ACHN (cell line): Measurements from ENCODE around the gene ACACA.

Experiments used
- DNase-seq: peaks from one replicate; pipeline ENCODE4 v3.0.0-alpha.2; 2015
- in situ Hi-C: cut with HindIII; loops from 2 replicates; pipeline ENCODE4 v1.10.0; 2017; ENCODE audit warnings: low sequenced_read_pairs, low pct_ligation_motif_present, low pct_unique_long_range_greater_than_20kb

Gene ACACA

DNA sequence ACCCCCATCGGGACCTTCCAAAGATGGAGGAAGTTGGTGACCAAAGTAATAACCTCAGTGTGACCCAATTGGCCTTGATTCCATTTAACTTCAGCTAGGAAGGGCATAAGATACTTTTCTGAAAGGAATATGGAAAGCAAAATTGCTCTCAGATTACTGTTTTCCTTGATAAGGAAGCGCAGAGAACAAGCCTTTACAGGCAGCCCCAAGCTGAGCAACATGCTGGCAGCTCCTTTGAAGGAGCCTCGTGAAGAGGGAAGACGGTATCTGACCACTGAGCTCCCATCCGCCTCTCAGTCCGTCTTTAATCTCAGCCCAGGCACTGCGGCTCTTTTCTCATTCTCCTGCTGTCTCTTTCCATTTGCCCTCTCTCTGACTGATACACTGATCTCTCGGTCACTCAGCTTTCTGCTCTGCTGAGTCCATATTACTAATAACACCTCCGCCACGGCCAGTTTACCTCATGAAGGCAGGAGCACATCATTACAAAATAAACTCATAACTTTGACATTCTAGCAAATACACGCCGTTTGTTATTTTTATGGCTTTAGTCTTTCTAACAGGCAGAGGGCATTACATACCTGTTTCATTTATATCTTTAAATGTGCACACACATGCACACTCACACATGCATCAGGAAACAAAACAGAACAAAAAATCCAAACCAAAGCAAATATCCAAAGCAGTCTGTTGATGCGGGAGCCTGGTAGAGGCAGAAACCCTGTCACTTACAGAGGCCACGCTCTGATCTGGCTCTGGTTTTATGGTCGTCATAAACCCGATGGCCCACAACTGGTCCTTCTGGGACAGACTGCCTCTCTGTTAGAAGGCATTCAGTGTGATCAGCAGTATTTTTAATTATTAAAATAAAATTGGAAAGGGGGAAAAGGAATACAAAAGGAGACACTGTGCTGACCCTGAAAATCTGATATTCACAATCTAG is 274.7 kb downstream of the ACACA start:
- DNase-seq = no peak
- in situ Hi-C loops = no loop called here

DNA sequence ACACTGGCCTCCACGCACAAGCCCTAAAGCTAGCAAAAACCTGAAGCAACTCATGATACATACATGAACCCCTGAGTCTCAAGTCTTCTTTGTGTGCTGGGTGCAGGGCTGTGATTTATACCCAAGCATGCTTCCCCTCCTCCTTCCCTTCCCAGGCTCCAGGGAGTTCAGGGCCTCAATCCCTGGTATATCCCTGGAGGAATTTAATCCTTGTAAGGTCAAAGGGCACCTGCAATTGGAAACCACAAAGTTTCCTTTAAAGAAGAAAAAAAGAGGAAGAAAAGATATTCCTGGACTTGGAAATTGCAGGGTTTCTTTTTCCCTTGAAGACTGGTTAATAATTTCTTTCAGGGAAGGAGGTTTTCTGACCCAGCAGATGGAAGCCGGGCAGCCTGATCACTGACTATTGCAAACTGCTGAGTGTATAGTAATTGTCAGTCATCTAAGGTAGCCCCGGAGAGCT is 275.6 kb downstream of the ACACA start:
- in situ Hi-C loops = no loop called here
- peak; percentile 22 for DNase-seq

DNA sequence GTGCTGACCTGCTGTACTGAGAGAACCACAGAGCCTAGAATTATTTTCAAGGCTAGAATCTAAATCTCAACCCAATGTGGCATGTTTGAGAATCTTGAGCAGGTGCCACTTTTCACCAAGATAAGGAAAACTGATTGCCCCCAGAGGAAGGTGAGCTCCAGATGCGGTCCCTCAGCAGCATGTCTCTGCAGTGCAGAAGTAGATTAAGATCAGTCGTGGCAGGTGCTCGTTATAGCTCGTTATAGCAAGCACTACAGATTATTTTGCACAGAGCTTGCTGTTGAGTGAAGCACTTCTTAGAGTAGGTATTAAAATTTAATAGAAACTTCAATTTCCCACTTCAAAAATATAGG is 281.8 kb downstream of the ACACA start:
- no peak for DNase-seq
- in situ Hi-C loops = no loop called here

DNA sequence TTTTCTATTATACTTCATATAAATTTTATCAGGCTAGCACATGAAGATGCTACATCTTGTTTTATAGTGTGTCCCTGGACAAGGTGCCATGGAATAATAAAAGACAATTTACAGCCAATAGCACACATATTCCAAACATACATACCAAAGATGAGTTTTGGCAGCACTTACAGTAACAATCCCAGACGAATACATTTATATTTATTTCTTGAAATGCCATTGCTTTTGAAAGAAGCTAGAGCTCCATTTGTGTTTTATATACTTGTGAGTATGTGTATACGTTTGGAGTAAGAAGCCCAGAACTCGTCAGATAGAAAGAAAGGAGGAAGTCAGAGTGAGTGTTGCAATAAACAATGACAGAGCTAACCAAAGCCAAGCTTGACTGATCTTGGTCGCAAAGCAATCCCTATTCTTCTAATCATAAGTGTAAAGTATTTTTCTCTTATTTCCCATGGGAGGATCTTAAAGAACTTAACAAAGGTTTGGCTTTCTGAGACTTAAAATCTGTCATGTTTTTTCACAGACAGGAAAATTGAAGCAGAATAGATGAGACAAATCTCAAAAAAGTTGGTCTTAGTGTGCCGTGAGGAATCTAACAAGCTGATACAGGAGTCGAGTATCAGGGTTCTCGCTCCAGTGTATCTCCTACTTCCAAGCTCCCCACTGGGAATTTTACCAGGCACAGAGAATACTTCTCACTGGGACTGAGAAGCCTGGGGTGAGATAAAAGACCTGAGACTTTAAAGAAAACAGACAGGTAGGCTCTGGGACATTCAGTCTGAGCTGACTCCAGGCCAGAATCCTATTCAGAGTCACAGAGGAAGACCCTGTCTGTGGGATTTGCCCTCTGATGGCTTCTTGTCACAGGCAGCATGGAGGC is 282.5 kb downstream of the ACACA start:
- DNase-seq = no peak

DNA sequence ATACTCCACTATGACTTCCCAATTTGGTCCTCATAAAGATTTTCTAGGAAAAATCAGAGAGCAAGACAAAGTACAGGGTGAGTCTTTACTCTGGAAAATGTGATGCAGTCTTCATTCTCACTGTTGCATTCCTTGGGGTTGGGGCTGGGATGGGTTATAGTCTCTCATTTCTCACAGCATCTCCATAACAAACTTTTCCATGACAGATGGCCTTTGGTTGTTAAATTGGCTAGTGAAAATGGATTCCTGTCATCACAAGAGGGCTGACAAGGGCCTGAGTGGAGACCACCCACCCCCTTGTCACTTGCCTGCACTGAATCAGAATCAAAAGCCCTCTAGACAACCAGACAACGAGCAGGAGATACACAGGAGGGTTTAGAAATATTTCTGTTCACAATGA is 283.2 kb downstream of the ACACA start:
- DNase-seq = no peak
- in situ Hi-C loops = no loop called here

More for the DNA sequence above, 282.5 kb downstream of the ACACA start:
- in situ Hi-C loops = no loop called here

DNA sequence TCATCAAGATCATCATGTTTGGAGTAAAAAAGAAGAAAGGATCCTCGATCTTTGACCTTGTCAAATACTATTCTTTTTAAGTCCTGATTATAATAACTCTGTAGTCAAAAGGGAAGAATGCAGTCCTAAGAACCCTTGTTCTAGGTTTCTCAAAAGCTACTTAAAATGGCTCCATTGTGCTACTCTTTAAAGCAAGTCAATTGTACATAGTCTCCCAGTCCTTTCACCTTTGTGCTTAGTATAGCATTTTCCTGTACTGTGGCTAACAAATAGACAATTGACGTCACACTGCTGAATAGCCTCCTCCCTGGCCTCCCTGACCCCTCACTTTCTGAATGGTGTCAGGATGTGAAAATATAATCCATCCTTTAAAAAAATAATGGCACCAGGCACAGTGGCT is 285.0 kb downstream of the ACACA start:
- in situ Hi-C loops = no loop called here
- no peak for DNase-seq

DNA sequence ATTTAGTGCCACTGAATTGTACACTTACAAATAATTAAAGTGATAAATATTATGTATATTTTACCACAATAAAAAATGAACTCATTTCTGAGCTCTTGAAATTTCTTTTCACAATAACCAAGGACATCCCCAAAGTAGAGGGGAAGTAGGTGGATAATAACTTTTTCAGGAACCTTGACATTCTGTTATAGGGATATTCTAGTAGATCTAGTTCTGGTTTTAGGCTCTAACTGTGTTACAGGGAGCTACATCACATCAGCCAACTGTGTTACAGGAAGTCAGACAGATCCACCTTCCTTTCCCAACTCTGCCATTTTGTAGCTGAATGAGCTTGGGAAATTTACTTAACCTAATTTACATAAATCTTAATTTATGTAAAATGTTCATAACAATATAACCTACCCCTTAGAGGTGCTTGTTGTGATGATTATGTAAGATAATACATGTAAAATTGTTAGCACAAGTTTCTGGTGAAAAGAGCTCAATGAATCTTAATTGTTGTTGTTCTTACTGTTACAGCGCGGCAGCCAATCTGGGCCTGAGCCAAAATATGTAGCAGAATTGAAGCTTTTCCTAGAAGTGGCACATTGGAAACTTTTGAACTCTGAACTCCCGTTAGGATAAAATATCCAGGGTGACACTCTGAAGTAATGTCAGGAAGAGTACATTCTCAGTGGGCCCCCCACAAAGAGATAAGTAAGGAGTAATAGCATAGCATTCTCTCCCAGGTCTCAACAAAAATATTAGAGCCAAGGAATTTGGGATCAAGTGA is 288.1 kb downstream of the ACACA start:
- in situ Hi-C loops = no loop called here
- DNase-seq = no peak

DNA sequence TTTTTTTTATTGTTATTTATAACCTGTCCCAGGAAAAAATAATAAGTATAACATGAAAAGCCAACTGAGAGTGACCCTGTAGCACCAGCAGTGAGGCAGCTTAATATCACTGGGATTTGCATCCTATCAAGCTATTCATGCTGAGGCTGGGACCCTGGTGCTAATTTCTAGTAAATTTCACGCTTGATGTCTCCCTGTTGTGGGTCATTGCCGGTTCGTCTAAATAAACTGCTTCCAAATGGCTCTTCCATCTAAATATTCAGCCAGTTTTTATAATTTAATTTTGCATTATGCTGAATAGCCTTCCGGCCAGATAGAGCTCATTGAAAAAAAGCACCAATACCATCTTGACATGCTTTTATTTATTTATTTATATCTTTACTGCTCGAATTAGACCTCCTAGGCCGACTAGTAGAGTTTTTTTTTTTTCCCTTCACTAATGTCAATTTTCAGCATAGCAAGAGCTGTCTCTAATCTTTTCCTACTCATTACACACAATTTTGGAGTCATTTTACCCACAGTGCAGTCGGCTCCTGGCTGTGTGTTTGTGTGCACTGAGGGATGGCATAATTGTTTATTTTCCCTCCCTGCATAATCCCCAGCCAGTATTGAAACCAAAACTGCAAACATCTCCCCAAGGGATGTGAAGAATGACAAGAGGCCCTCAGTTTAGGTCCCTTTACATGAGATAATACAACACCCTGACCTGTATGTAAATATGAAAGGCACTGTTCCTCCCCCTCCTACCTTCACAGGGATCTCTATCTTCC is 289.1 kb downstream of the ACACA start:
- in situ Hi-C loops = no loop called here
- DNase-seq = no peak

DNA sequence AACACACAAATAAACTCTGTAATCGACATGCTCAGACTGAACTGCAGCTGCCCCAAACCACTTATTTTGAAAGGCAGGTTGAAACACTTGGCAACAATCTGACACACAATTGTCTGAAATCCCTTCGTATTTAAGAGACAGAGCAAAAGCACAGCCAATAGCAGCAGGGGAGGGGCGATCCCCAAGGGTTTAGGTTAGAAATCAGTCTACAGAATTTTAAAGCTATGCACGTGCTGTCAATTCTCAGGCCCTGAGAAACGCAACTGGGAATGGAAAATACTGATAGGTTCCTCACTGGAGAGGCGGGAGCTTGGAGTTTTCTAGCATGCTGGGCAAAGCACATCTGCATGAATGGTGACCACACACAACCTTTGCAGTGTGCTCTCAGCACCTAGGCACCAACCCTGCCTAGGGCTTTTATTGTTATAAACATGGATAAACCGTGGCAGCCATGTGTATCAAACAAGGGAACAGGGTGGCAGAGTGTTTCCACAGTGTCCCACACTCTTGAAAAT is 289.9 kb downstream of the ACACA start:
- DNase-seq = no peak
- in situ Hi-C loops = no loop called here

DNA sequence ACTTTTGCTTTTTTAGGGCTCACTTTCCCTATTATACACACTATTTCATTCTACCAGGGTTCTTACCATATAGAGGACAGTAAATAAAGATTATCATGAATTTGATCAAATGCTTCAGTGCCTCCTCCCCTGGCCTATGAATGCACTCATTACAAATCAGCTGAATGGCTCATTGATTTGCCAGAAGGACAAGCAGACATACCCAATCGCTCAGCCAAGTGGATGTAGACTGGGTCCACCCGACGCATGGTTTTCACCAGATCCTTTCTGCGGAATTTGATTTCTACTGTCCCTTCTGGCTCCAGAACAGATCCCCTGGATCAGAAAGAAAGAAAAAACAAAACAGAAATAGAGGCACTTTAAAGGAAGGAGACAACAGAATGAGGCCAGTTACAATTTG is 295.3 kb downstream of the ACACA start:
- no peak for DNase-seq
- in situ Hi-C loops = no loop called here

DNA sequence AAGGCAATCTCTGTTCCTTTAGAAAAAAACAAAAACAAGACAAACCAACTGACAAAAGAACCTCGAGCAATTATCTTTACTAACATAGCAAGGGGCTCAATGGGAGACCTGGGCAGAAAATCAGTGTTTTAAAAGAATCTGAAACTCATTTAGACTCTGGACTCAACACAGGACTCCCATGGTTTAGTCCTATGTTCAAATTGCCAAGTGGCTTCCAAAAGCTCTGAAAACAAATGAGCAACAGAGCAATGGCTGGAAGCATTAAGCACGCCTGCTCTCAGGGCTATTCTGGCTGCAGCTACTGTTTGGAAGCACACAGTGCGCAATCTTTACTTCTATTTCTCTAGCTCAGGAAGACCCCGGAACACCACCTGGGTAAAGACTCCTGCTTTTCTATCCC is 295.9 kb downstream of the ACACA start:
- in situ Hi-C loops = no loop called here
- DNase-seq = no peak

DNA sequence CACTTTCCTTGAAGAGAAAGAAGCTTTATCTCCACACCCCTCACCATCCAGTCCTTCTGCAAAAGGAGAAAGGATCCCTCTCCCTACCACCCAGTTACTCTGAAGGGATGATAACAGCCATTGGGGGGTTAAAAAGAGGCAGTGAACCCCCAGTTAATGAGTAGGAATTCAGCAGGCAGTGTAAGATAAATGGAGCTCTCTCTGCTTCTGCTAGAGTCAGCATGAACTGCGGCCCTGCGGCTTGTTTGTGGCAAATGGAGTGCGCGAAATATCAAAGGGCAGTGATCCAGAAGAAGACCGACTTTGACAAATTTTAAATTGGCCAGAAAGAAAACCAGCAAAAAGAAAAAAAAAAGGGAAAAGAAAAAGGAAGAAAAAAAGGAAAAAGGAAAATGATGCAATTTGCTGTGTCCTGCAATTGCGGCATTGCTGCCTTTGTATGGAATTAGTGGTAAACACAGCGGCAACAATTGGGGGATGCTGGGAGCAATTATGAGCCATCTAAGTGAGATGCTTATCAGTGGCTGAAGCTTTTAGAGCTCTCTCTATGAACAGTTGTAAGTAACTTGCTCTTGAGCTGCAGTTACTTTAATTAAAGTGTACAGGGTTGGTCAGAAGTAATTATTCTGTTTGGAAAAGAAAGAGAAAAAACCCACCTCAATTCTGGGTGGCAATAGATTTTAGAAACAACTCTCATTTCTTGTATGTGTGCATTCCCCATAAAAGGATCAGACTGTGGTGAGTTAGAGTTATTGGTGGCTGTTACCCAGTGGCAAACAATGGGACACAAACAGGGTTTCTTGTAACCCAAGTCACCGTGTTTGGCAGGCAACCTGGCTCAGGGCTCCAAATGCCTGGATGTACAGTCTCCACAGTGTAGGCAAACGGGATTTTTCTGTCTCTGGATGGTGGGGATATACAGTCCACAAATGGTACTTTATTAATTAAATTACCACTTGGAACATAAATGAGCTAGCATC is 296.6 kb downstream of the ACACA start:
- DNase-seq = no peak
- in situ Hi-C loops = no loop called here

DNA sequence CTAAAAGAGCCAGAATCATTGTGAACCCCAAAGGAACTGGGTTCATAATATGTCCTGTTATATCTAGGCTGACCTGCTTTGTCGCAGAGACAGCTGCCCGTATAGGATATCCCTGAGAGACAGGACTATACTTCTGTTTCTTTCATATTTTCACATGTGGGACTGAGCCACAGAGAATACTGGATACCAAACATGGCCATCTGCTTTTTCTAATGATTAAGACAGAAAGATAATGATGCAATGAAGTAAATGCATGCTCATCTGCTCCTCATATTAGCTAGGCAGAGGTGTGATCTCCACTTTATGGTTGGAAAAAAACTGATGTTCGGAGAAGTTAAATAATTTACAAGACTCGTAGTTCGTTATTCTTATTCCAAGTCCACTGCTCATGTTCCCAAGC is 297.5 kb downstream of the ACACA start:
- no peak for DNase-seq
- in situ Hi-C loops = no loop called here

DNA sequence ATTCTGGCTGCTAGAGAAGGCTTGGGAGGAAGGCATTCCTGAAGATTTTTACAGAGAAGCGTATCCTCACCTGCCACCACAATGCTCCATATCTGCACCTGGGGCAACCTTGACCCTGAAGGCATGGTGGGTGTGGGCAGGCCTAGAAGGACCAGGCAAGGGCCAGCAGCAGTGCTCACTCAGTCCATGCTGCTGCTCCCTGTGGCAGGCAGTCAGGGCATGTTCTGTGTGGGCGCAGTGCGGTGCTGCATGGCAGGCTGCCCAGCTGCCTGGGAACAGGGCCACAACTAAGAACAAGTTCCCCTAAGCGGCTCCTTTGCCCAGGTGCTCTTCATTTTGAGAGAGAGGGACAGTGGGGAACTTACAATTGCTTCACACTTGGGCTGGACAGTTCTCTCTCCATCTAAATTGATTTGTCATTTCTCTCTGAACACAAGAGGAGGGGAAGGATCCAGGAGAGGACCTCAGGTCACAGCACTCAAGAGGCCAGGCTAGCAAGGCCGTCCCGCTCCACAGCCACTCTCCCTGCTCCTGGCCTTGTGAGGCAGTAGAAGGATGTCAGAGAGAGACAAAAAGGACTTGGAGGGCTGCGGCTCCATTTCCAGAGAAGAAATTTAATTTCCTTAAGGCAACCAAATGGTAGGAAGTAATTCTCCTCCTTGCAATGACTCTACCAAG is 299.1 kb downstream of the ACACA start:
- no peak for DNase-seq
- in situ Hi-C loops = no loop called here

DNA sequence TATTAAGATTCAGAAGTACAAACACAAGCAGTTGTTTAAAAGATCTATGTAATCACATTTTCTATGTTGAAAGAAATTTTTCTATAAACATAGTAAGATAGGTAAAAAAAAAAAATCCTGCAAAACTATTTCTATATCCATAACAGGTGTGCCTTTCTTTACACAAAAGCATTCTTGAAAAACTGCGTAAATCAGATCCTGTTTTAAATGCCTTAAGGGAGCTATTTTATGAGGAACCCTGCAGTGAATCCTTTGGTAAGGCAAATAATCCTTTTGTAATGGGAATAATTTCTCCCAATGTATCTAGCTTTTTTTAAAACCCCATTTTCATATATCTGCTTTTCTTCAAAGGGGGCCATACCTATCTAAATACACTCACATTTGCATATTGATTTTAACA is 300.6 kb downstream of the ACACA start:
- DNase-seq = no peak
- in situ Hi-C loops = no loop called here

DNA sequence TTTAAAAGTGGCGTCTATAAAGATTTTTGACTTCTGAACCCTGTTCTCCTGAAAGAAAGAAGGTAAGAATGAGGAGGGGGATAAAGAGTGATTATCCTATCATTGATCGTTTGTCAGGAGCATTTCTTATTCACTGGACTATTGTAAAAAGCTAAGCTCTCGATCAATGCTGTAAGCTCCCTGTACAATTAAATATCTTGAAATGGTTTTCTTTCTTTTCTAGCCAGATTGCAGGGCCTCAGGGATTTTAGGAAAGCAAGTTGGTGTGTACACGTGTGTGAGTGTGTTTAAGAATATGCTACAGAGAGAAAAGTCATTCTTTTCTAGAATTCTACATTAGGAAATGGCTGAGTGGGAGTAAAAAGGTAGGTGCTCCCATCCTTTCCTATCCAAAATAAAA is 303.4 kb downstream of the ACACA start:
- in situ Hi-C loops = no loop called here
- DNase-seq = no peak
